Fibroblast of skin of right quadriceps (primary cell): Measurements from ENCODE around the gene LTBP4.
A peak's percentile ranks its signal among the peaks of the same experiment; 100 is the strongest.
"Not testable (repeated sequence)": the region's sequence is repeated elsewhere in the genome, so short reads cannot be mapped to it uniquely, and the experiment has no call there.

Experiments
- DNase-seq: peaks from one replicate; pipeline ENCODE4 v3.0.0-alpha.2; 2013

The LTBP4 gene

GRCh38 chr19:40632311-40633036 is 31.3 kb downstream of the LTBP4 start:
- DNase-seq = no peak

GRCh38 chr19:40633207-40633606 is 32.0 kb downstream of the LTBP4 start:
- DNase-seq = peak; percentile 69

GRCh38 chr19:40638327-40638726 is 37.2 kb downstream of the LTBP4 start:
- DNase-seq = no peak

GRCh38 chr19:40639638-40639982 is 38.4 kb downstream of the LTBP4 start:
- no peak for DNase-seq

- DNase-seq = no peak
Observed at GRCh38 chr19:40640744-40641143, 39.6 kb downstream of the LTBP4 start.

- no peak for DNase-seq
Observed at GRCh38 chr19:40641281-40641680, 40.1 kb downstream of the LTBP4 start.

GRCh38 chr19:40642051-40642706 is 41.0 kb downstream of the LTBP4 start:
- no peak for DNase-seq

GRCh38 chr19:40642757-40643305 is 41.7 kb downstream of the LTBP4 start:
- peak; percentile 47 for DNase-seq

- DNase-seq = no peak
Observed at GRCh38 chr19:40646743-40647254, 45.6 kb downstream of the LTBP4 start.

GRCh38 chr19:40649903-40650675 is 48.9 kb downstream of the LTBP4 start:
- DNase-seq = peak; percentile 15

GRCh38 chr19:40650749-40651305 is 49.7 kb downstream of the LTBP4 start:
- peak; percentile 53 for DNase-seq

GRCh38 chr19:40652303-40652702 is 51.1 kb downstream of the LTBP4 start:
- DNase-seq = not testable (repeated sequence)

GRCh38 chr19:40655684-40656083 is 54.5 kb downstream of the LTBP4 start:
- DNase-seq = not testable (repeated sequence)

GRCh38 chr19:40658031-40658430 is 56.9 kb downstream of the LTBP4 start:
- no peak for DNase-seq

GRCh38 chr19:40659116-40659515 is 57.9 kb downstream of the LTBP4 start:
- DNase-seq = no peak

GRCh38 chr19:40659566-40659965 is 58.4 kb downstream of the LTBP4 start:
- DNase-seq = no peak

- DNase-seq = no peak
Observed at GRCh38 chr19:40661616-40662015, 60.4 kb downstream of the LTBP4 start.

GRCh38 chr19:40662925-40663694 is 61.9 kb downstream of the LTBP4 start:
- DNase-seq = peak; percentile 77

- DNase-seq = peak; percentile 42
Observed at GRCh38 chr19:40663695-40664692, 62.8 kb downstream of the LTBP4 start.

GRCh38 chr19:40666803-40667438 is 65.8 kb downstream of the LTBP4 start:
- DNase-seq = no peak
